IMR-90 (cell line): ENCODE data around the gene COL18A1. TPM values are rescaled to one million over a fixed set of nuclear protein-coding genes. Genes with fewer than 3 reads are reported as not detected.
A peak's percentile ranks its signal among the peaks of the same experiment; 100 is the strongest.

ENCODE experiments used
- ATAC-seq: fragments of 200-7000 bp; cut with Tn5 transposase; 2 replicates; pipeline ENCODE4 v1.9.1; 2020; ENCODE audit warnings: low read depth, mild to moderate bottlenecking, moderate library complexity
- BruUV-seq: library from RNA; stranded (reverse); fragments of 400-500 nt; replicated peaks from 2 replicates; lab custom pipeline; 2021; lab: Mats Ljungman, UMichigan
- CTCF ChIA-PET: fragments of 300-600 bp; formaldehyde crosslinking; extraction: SDS; loops from one replicate; lab custom pipeline; 2021; ENCODE audit warnings: antibody characterized with exemption; lab: Yijun Ruan, JAX
- POLR2A ChIA-PET: fragments of 300-600 bp; sonication (Branson Sonifier 250); formaldehyde crosslinking; loops from one replicate; lab custom pipeline; 2022; ENCODE audit warnings: antibody characterized with exemption; ENCODE audit not compliant: unreplicated experiment; lab: Charles Lee
- DNase-seq: peaks from one replicate; pipeline ENCODE4 v3.0.0; 2013
- H2AFZ ChIP-seq: replicated peaks from 2 replicates; pipeline ENCODE3; 2013; ENCODE audit warnings: low read length, mild to moderate bottlenecking; ENCODE audit not compliant: poor library complexity
- H2AK5ac ChIP-seq: 2 replicates; pipeline ENCODE4 v1.6.1; 2013; ENCODE audit warnings: low read depth, low read length, inconsistent platforms
- H2AK9ac ChIP-seq: replicated peaks from 2 replicates; pipeline ENCODE3; 2013; ENCODE audit warnings: mild to moderate bottlenecking, low read depth, low read length, moderate library complexity; ENCODE audit not compliant: poor library complexity
- H2BK120ac ChIP-seq: 2 replicates; pipeline ENCODE4 v1.6.1; 2013; ENCODE audit warnings: low read depth, low read length, inconsistent platforms
- H2BK15ac ChIP-seq: 3 replicates; pipeline ENCODE4 v1.6.1; 2013; ENCODE audit warnings: low read depth, low read length, inconsistent platforms
- H2BK20ac ChIP-seq: 2 replicates; pipeline ENCODE4 v1.6.1; 2013; ENCODE audit warnings: low read depth, mild to moderate bottlenecking, inconsistent platforms, low read length, moderate library complexity
- H2BK5ac ChIP-seq: 2 replicates; pipeline ENCODE4 v1.6.1; 2013; ENCODE audit warnings: mild to moderate bottlenecking, low read depth, low read length, inconsistent platforms; ENCODE audit not compliant: poor library complexity, severe bottlenecking
- H3K14ac ChIP-seq: replicated peaks from 2 replicates; pipeline ENCODE4 v1.6.1; 2013; ENCODE audit warnings: low read depth, low read length, inconsistent platforms
- H3K18ac ChIP-seq: 2 replicates; pipeline ENCODE4 v1.6.1; 2013; ENCODE audit warnings: low read depth, low read length, control low read depth
- H3K23ac ChIP-seq: 2 replicates; pipeline ENCODE4 v1.6.1; 2013; ENCODE audit warnings: low read depth, low read length, inconsistent platforms
- H3K27ac ChIP-seq: 2 replicates; pipeline ENCODE4 v1.5.1; 2013; ENCODE audit warnings: mild to moderate bottlenecking, control low read depth, low read length; ENCODE audit not compliant: insufficient read depth
- H3K27me3 ChIP-seq: 2 replicates; pipeline ENCODE4 v1.6.1; 2013; ENCODE audit warnings: low read length; ENCODE audit not compliant: control insufficient read depth, insufficient read depth
- H3K36me3 ChIP-seq: 2 replicates; pipeline ENCODE4 v1.6.1; 2013; ENCODE audit warnings: low read length, mixed read lengths; ENCODE audit not compliant: control insufficient read depth, insufficient read depth
- H3K4ac ChIP-seq: 2 replicates; pipeline ENCODE4 v1.6.1; 2013; ENCODE audit warnings: low read depth, low read length, inconsistent platforms
- H3K4me1 ChIP-seq: 2 replicates; pipeline ENCODE4 v1.6.1; 2013; ENCODE audit warnings: low read length, mixed read lengths; ENCODE audit not compliant: control insufficient read depth, insufficient read depth
- H3K4me2 ChIP-seq: 2 replicates; pipeline ENCODE4 v1.6.1; 2013; ENCODE audit warnings: low read depth, mild to moderate bottlenecking, control low read depth, low read length, moderate library complexity
- H3K4me3 ChIP-seq: 2 replicates; pipeline ENCODE4 v1.5.1; 2013; ENCODE audit warnings: low read depth, mild to moderate bottlenecking, control low read depth, low read length, moderate library complexity; ENCODE audit not compliant: insufficient read depth
- H3K56ac ChIP-seq: 2 replicates; pipeline ENCODE4 v1.6.1; 2013; ENCODE audit warnings: low read length, inconsistent platforms; ENCODE audit not compliant: insufficient read depth; ENCODE audit errors: extremely low read depth
- H3K79me1 ChIP-seq, 2 experiments: 2 replicates each; pipeline ENCODE4 v1.6.1; 2013; ENCODE audit warnings: low read length in 2 of 2, inconsistent platforms in 1 of 2, low read depth in 1 of 2
- H3K9ac ChIP-seq: 2 replicates; pipeline ENCODE4 v1.6.1; 2013; ENCODE audit warnings: low read depth, low read length, control low read depth
- H3K9me1 ChIP-seq: 2 replicates; pipeline ENCODE4 v1.6.1; 2013; ENCODE audit warnings: low read length, inconsistent platforms; ENCODE audit not compliant: insufficient read depth
- H3K9me3 ChIP-seq: 2 replicates; pipeline ENCODE4 v1.6.1; 2013; ENCODE audit warnings: low read length; ENCODE audit not compliant: control insufficient read depth, insufficient read depth
- H4K20me1 ChIP-seq: 2 replicates; pipeline ENCODE4 v1.6.1; 2013; ENCODE audit warnings: low read length, inconsistent platforms; ENCODE audit not compliant: insufficient read depth
- H4K5ac ChIP-seq: 2 replicates; pipeline ENCODE4 v1.6.1; 2013; ENCODE audit warnings: mild to moderate bottlenecking, low read depth, low read length, control low read depth
- H4K8ac ChIP-seq, 2 experiments: 2 replicates each; pipeline ENCODE4 v1.6.1; 2013; ENCODE audit warnings: low read depth in 2 of 2, low read length in 2 of 2, control low read depth in 1 of 2, inconsistent platforms in 1 of 2
- H4K91ac ChIP-seq: 2 replicates; pipeline ENCODE4 v1.6.1; 2013; ENCODE audit warnings: low read depth, low read length, inconsistent platforms; ENCODE audit not compliant: insufficient read depth
- BHLHE40 ChIP-seq: fragments of 150-350 bp; IDR thresholded peaks from 2 replicates; pipeline ENCODE4 v1.6.1; 2016; ENCODE audit warnings: mild to moderate bottlenecking, low read depth, low read length
- CEBPB ChIP-seq: IDR thresholded peaks from 2 replicates; pipeline ENCODE4 v1.6.1; 2012; ENCODE audit warnings: low read depth, low read length, improper control_type of control experiment
- FOS ChIP-seq: fragments of 150-350 bp; IDR thresholded peaks from 2 replicates; pipeline ENCODE4 v1.6.1; 2016; ENCODE audit warnings: low read depth, low read length
- MAFK ChIP-seq: IDR thresholded peaks from 2 replicates; pipeline ENCODE4 v1.6.1; 2012; ENCODE audit warnings: low read depth, low read length, improper control_type of control experiment
- MAZ ChIP-seq: IDR thresholded peaks from 2 replicates; pipeline ENCODE4 v1.6.1; 2012; ENCODE audit warnings: low read depth, mild to moderate bottlenecking, low read length, improper control_type of control experiment, moderate library complexity, borderline replicate concordance
- MXI1 ChIP-seq: IDR thresholded peaks from 2 replicates; pipeline ENCODE4 v1.6.1; 2012; ENCODE audit warnings: low read depth, mild to moderate bottlenecking, low read length, moderate library complexity, borderline replicate concordance
- NFE2L2 ChIP-seq: fragments of 150-350 bp; IDR thresholded peaks from 2 replicates; pipeline ENCODE4 v1.6.1; 2016; ENCODE audit warnings: low read depth, mild to moderate bottlenecking, low read length
- RAD21 ChIP-seq: IDR thresholded peaks from 2 replicates; pipeline ENCODE4 v1.6.1; 2012; ENCODE audit warnings: low read length, improper control_type of control experiment
- RFX5 ChIP-seq: IDR thresholded peaks from 2 replicates; pipeline ENCODE4 v1.8.0; 2012; ENCODE audit warnings: low read depth, mild to moderate bottlenecking, low read length, moderate library complexity
- WGBS, 2 experiments: methylation state at CpG; one replicate each; pipeline versions ENCODE4 v1.1.5 to v1.1.7; 2013; ENCODE audit warnings: missing lambda C conversion rate in 2 of 2; ENCODE audit not compliant: insufficient read length in 1 of 2; ENCODE audit errors: extremely low coverage in 2 of 2; 5-methylcytosine and 5-hydroxymethylcytosine counted together
- dilution Hi-C: fragments of 300-500 bp; cut with HindIII; formaldehyde crosslinking; loops from one replicate; pipeline ENCODE4 v1.14.3; 2018; ENCODE audit warnings: low sequenced_read_pairs; ENCODE audit not compliant: unreplicated experiment
- in situ Hi-C: fragments of 300-500 bp; cut with MboI; formaldehyde crosslinking; loops from 3 replicates; pipeline ENCODE4 v1.14.3; 2019; ENCODE audit warnings: low sequenced_read_pairs, inconsistent platforms, mixed read lengths
- intact Hi-C: fragments of 100-400 bp; cut with micrococcal nuclease; formaldehyde crosslinking; loops from 2 replicates; pipeline ENCODE4 v1.10.0; 2022
- polyA plus RNA-seq, 3 experiments: library from polyadenylated mRNA; depleted of rRNA; stranded (reverse); fragments of >200 nt; gene quantifications; 2 replicates each; pipeline ENCODE4 v1.2.3, GENCODE V29; 2012; ENCODE audit warnings: low replicate concordance in 1 of 3
- total RNA-seq: library from RNA; depleted of rRNA; stranded (reverse); fragments of >200 nt; gene quantifications from 2 replicates; pipeline ENCODE4 v1.2.3, GENCODE V29; 2012
- TF ChIP-seq, protein P1 (sequence below): fragments of 150-350 bp; IDR thresholded peaks from 2 replicates; pipeline ENCODE4 v1.6.1; 2016; ENCODE audit warnings: low read depth, mild to moderate bottlenecking, low read length, moderate library complexity, borderline replicate concordance

COL18A1 gene
- total and polyA plus RNA-seq, 2 of the 4 experiments (the other 2 are of a cell fraction) = 4.3 to 46.7 TPM

DNA sequence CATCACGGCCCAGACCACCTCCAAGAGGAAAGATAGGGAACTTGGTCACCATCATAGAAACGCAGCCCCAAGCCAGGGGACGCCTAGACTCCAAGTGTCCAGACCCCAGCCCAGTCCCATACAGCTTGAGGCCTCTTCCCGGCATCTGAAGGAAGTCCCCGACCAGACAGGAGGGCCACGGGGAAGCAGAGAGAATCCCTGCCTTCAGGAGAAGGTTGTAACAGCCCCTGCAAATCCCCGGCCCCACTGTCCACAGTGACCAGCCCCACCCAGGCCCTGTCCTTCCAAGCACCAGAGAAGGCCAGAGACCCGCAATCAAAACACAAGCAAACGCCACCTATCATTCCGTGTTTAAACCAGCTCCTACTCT lies 135.6 kb downstream of the COL18A1 start (continued):
- TF ChIP-seq, protein P1, sequence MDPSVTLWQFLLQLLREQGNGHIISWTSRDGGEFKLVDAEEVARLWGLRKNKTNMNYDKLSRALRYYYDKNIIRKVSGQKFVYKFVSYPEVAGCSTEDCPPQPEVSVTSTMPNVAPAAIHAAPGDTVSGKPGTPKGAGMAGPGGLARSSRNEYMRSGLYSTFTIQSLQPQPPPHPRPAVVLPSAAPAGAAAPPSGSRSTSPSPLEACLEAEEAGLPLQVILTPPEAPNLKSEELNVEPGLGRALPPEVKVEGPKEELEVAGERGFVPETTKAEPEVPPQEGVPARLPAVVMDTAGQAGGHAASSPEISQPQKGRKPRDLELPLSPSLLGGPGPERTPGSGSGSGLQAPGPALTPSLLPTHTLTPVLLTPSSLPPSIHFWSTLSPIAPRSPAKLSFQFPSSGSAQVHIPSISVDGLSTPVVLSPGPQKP = no peak
- TF ChIP-seq MAFK = no peak

- 16% methylated on average over 29 of the region's 50 CpGs; no CpG with 5 or more reads in 1 of the 2 experiments for WGBS, 2 experiments
- 0 out of 2 replicates have a peak, but pooled peaks cover 3% of the 10 kb centered on the region for H4K20me1 ChIP-seq
- H2BK5ac ChIP-seq = no peak overlapping the region
- H2BK15ac ChIP-seq = no peak overlapping the region
- H3K4me3 ChIP-seq = peak overlapping the region; percentile 42
- H4K91ac ChIP-seq = peak overlapping the region; percentile 56
- H3K9me1 ChIP-seq = no peaks in the 10 kb centered on the region
- peak overlapping the region; percentile 25 for H3K4ac ChIP-seq
- ATAC-seq = peak; percentile 76
- peak overlapping the region; percentile 95 for H2AFZ ChIP-seq
- H4K5ac ChIP-seq = peak overlapping the region; percentile 11; the same call in 1 of the 2 replicates
- dilution Hi-C loops = no loop called here
- in situ Hi-C loops = no loop called here
- intact Hi-C loops = no loop called here
- peak overlapping the region; percentile 80 to 91; a peak in 2 of 4 replicates for H4K8ac ChIP-seq
- BruUV-seq = no TSS peak
- no peaks in the 10 kb centered on the region for H3K9me3 ChIP-seq
- H2AK5ac ChIP-seq = peak overlapping the region; percentile 78
- peaks cover 3% of the 10 kb centered on the region; the same call in 1 of the 2 replicates for H3K4me1 ChIP-seq
- peaks cover 9 to 27% of the 10 kb centered on the region in 2 experiments for H3K79me1 ChIP-seq
- no peak overlapping the region for H2BK20ac ChIP-seq
- H2BK120ac ChIP-seq = 0 out of 2 replicates have a peak overlapping the region, but pooled peaks have one; percentile 54
- H3K4me2 ChIP-seq = peak overlapping the region; percentile 83
- ChIA-PET POLR2A (interaction anchor here (0.5 kb wide), 1 partner anchor 515 kb away, joined by 3 read pairs; no protein-coding TSS in a partner anchor), CTCF (no interaction called here)
- no peak overlapping the region; the same call in 1 of the 2 replicates for H3K27ac ChIP-seq
- H3K14ac ChIP-seq = peak overlapping the region; percentile 72; the same call in 1 of the 2 replicates
- H3K36me3 ChIP-seq = no peaks in the 10 kb centered on the region
- no peaks in the 10 kb centered on the region; the same call in 1 of the 2 replicates for H3K27me3 ChIP-seq
- peak overlapping the region; percentile 94 for H2AK9ac ChIP-seq
- DNase-seq = peak; percentile 33
- no peak overlapping the region for H3K18ac ChIP-seq
- H3K56ac ChIP-seq = no peak overlapping the region
- peak overlapping the region; percentile 11; the same call in 1 of the 2 replicates for H3K9ac ChIP-seq
- H3K23ac ChIP-seq = peak overlapping the region; percentile 78
- no peak for TF ChIP-seq FOS
- TF ChIP-seq BHLHE40 = peak; percentile 94
- TF ChIP-seq MXI1 = peak; percentile 98
- no peak for TF ChIP-seq RAD21
- TF ChIP-seq, protein P1 = no peak
- TF ChIP-seq MAZ = peak; percentile 69; the same call in 1 of the 2 replicates
- no peak for TF ChIP-seq MAFK
- no peak for TF ChIP-seq RFX5
- no peak for TF ChIP-seq CEBPB
- no peak for TF ChIP-seq NFE2L2
Observed at GRCh38 chr21:45541221-45542039, 136.5 kb downstream of the COL18A1 start.
